ENCODE results near the gene CLCN1.

The CLCN1 gene

DNA sequence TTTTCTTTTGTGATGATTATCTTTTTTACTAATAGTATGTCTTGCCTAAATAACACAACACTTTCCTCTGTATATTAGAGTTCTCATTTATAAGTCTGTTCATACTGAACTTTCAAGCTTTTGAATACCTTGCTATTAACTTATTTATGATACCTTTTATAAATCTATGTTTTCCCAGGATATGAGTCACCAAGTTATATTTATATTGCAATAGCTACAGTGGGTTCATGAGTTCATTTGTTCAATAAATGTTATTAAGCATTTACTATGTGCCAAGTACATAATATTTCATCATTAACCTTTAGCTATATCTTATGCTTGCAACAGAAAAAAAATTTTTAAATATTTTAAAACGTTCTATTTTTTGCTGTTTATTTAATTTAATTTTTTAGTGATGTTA, 18.3 kb downstream of the CLCN1 start:
- Mint-ChIP-seq H3K4me3 (no peak overlapping the region), H3K9me3 (no peaks in the 10 kb centered on the region), H3K36me3 (ENCODE audit: low read depth) (no peaks in the 10 kb centered on the region), H3K27me3 (peaks cover 5% of the 10 kb centered on the region), H3K4me1 (ENCODE audit: low read depth) (no peaks in the 10 kb centered on the region), H3K27ac (no peak overlapping the region)
- DNase-seq: no peak

DNA sequence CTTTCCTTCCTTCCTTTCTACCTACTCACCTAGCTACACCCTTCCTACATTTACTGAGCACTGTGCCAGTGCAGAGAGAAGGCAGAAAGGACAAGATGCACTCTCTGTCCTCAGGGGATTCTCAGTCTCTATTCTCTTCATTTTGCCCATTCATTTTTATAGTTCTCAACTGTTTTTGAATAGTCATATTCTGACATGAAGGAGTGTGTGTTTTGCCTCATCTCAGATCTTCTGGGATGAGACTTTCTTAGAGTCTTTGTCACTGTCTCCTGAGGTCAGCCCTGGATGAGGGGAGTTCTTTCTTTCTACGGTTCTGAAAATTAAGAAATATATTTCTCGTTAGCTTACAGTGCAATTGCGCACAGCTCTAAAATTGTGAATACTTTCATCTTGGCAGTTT, 21.3 kb downstream of the CLCN1 start:
- Mint-ChIP-seq H3K27me3 (peaks cover 5% of the 10 kb centered on the region), H3K9me3 (no peaks in the 10 kb centered on the region), H3K4me3 (no peak overlapping the region), H3K27ac (no peak overlapping the region), H3K4me1 (ENCODE audit: low read depth) (no peaks in the 10 kb centered on the region), H3K36me3 (ENCODE audit: low read depth) (no peaks in the 10 kb centered on the region)
- no peak for DNase-seq

DNA sequence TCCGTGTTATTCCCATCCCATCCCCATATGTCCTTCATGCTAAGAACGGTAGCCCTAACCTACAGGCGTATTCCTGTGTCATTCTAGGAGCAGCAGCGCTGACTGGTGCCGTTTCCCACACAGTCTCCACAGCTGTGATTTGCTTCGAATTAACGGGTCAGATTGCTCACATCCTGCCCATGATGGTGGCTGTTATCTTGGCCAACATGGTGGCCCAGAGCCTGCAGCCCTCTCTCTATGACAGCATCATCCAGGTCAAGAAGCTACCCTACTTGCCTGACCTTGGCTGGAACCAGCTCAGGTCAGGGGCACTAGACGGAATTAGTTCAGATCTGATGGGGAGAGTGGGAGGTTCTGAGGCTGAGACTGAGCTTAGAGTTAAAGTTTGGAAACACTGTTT, 25.9 kb downstream of the CLCN1 start:
- no peak overlapping the region for H3K4me3 Mint-ChIP-seq
- no peak for DNase-seq
- peaks cover 7% of the 10 kb centered on the region for H3K27me3 Mint-ChIP-seq
- no peaks in the 10 kb centered on the region for H3K36me3 Mint-ChIP-seq (ENCODE audit: low read depth)
- H3K9me3 Mint-ChIP-seq: no peaks in the 10 kb centered on the region
- peaks cover 9% of the 10 kb centered on the region for H3K4me1 Mint-ChIP-seq (ENCODE audit: low read depth)
- H3K27ac Mint-ChIP-seq: no peak overlapping the region

DNA sequence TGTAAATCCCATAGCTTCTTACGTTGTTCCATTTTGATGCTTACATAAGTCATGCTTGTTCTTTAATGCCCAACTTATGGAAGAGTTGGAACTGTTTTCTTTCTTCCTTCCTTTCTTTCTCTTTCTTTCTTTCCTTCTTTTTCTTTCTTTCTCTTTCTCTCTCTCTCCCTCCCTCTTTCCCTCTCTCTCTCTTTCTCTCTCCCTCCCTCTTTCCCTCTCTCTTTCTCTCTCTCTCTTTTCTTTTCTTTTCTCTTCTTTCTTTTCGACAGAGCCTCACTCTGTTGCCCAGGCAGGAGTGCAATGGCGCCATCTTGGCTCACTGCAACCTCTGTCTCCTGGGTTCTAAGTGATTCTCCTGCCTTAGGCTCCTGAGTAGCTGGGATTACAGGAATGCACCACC, 27.7 kb downstream of the CLCN1 start:
- no peak for DNase-seq
- Mint-ChIP-seq H3K9me3 (no peaks in the 10 kb centered on the region), H3K4me1 (ENCODE audit: low read depth) (peaks cover 9% of the 10 kb centered on the region), H3K36me3 (ENCODE audit: low read depth) (no peaks in the 10 kb centered on the region), H3K4me3 (no peak overlapping the region), H3K27me3 (peaks cover 10% of the 10 kb centered on the region), H3K27ac (no peak overlapping the region)

DNA sequence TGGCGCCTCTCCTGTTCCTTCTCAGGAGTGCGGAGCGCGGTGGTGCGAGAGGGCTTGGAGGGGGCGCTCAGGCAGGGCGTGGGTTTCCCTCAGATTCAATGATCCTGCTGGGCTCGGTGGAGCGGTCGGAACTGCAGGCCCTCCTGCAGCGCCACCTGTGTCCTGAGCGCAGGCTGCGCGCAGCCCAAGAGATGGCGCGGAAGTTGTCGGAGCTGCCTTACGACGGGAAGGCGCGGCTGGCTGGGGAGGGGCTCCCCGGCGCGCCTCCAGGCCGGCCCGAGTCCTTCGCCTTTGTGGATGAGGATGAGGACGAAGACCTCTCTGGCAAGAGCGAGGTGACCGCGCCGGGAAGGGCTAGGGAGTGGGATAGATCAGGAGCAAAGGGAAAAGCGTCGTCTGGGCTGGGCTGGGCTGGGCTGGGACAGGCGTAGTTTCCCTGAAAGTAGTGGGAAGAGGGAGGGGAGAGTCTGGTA, 29.6 kb downstream of the CLCN1 start:
- H3K36me3 Mint-ChIP-seq (ENCODE audit: low read depth): no peaks in the 10 kb centered on the region
- no peaks in the 10 kb centered on the region for H3K9me3 Mint-ChIP-seq
- peaks cover 9% of the 10 kb centered on the region for H3K4me1 Mint-ChIP-seq (ENCODE audit: low read depth)
- H3K27me3 Mint-ChIP-seq: peaks cover 7% of the 10 kb centered on the region
- peak; percentile 76 for DNase-seq
- peak overlapping the region; percentile 70 for H3K4me3 Mint-ChIP-seq
- peak overlapping the region; percentile 11 for H3K27ac Mint-ChIP-seq

DNA sequence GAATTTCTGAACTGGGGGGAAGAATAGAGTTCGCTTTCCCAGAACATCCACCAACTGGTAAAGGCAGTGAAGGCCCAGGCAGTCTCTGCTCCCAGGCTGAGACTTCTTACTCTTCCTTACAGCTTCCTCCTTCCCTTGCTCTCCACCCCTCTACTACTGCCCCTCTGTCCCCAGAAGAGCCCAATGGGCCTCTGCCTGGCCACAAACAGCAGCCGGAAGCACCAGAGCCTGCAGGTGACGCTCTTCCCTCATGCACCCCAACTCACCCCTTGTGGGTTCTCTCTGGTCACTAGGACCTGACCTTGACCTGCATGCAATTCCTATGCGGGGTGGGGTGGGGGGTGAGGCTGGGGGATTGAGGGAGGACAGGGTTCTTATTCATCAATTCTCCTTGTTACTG, 30.1 kb downstream of the CLCN1 start:
- no peaks in the 10 kb centered on the region for H3K36me3 Mint-ChIP-seq (ENCODE audit: low read depth)
- H3K27ac Mint-ChIP-seq: no peak overlapping the region
- DNase-seq: no peak
- H3K27me3 Mint-ChIP-seq: peaks cover 7% of the 10 kb centered on the region
- no peak overlapping the region for H3K4me3 Mint-ChIP-seq
- H3K9me3 Mint-ChIP-seq: no peaks in the 10 kb centered on the region
- H3K4me1 Mint-ChIP-seq (ENCODE audit: low read depth): peaks cover 9% of the 10 kb centered on the region

DNA sequence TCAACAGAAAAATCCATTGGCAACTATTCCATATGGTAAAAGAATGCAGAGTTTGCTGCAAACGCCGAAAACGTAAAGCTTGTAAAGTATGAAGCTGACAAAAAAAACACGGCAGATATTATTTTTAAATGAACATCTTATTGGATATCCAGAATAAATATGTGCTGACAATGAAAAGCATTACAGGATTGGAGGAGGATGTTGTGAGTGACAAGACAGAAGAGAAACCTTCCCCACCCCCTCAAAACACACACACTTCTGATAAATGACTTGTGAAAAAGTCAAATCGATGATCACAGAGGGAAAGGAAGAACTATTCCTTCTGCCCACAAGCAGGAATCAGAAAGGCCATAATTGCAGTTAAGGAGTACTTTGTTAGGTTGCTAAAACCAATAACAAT, 32.0 kb downstream of the CLCN1 start:
- no peak overlapping the region for H3K27ac Mint-ChIP-seq
- peaks cover 7% of the 10 kb centered on the region for H3K27me3 Mint-ChIP-seq
- H3K4me3 Mint-ChIP-seq: no peak overlapping the region
- peaks cover 9% of the 10 kb centered on the region for H3K4me1 Mint-ChIP-seq (ENCODE audit: low read depth)
- no peak for DNase-seq
- no peaks in the 10 kb centered on the region for H3K9me3 Mint-ChIP-seq
- no peaks in the 10 kb centered on the region for H3K36me3 Mint-ChIP-seq (ENCODE audit: low read depth)

DNA sequence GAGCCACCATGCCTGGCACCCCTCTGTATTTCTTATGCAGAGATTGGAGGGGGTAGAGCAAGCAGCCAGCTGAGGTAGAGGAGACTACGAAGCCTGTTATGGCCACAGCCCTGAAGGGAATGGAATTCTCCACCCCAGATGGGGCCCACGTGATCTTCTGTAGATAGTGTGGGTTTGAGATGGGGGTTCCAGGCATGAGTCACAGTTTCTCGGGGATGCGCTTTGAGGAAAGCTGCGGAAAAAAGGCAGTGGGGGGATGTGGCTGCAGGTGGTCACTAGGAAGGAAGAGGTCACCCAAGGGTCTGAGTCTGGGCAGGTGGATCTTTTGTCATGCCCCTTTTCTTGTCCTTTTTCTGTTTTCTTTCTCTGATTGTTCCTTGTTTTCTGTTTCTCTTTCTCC, 35.1 kb downstream of the CLCN1 start:
- H3K27me3 Mint-ChIP-seq: peaks cover 7% of the 10 kb centered on the region
- H3K27ac Mint-ChIP-seq: no peak overlapping the region
- no peak overlapping the region for H3K4me3 Mint-ChIP-seq
- DNase-seq: no peak
- no peaks in the 10 kb centered on the region for H3K4me1 Mint-ChIP-seq (ENCODE audit: low read depth)
- H3K36me3 Mint-ChIP-seq (ENCODE audit: low read depth): no peaks in the 10 kb centered on the region
- H3K9me3 Mint-ChIP-seq: no peaks in the 10 kb centered on the region

DNA sequence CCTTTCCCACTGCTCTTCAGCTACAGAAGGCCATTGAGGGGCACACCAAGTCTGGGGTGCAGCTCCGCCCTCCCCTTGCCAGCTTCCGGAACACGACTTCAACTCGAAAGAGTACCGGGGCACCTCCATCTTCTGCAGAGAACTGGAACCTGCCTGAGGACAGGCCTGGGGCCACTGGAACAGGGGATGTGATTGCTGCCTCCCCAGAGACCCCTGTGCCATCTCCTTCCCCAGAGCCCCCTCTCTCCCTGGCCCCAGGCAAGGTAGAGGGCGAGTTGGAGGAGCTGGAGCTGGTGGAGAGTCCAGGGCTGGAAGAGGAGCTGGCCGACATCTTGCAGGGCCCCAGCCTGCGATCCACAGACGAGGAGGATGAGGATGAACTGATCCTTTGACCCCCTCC, 35.7 kb downstream of the CLCN1 start:
- peaks cover 7% of the 10 kb centered on the region for H3K27me3 Mint-ChIP-seq
- no peak overlapping the region for H3K4me3 Mint-ChIP-seq
- DNase-seq: no peak
- no peaks in the 10 kb centered on the region for H3K4me1 Mint-ChIP-seq (ENCODE audit: low read depth)
- H3K27ac Mint-ChIP-seq: no peak overlapping the region
- H3K9me3 Mint-ChIP-seq: no peaks in the 10 kb centered on the region
- no peaks in the 10 kb centered on the region for H3K36me3 Mint-ChIP-seq (ENCODE audit: low read depth)

DNA sequence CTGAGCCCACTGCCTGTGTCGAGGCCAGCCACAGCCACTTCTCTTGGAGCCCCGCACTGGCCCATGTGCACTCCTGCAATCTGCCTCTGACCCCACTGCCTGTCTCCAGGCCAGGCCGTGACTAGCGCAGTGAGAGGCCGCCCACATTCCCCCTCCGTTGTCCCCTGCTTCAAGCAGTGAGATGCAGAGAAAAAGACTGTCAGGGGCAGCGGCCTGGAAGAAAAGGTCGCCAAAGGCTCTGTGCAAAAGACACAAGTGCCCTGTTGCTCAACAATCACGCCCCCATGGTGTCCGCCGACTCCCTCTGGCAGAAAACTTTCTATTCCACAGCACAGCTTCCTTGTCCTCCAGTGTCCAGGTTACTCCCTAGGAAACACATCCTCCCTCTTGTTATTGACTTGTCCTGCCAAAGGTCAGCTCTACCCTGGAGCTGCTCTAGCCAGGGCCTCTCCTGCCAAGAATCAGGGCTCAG, 36.7 kb downstream of the CLCN1 start:
- Mint-ChIP-seq H3K27ac (no peak overlapping the region), H3K4me3 (no peak overlapping the region), H3K27me3 (peaks cover 2% of the 10 kb centered on the region), H3K4me1 (ENCODE audit: low read depth) (no peaks in the 10 kb centered on the region), H3K36me3 (ENCODE audit: low read depth) (no peaks in the 10 kb centered on the region), H3K9me3 (no peaks in the 10 kb centered on the region)
- no peak for DNase-seq

DNA sequence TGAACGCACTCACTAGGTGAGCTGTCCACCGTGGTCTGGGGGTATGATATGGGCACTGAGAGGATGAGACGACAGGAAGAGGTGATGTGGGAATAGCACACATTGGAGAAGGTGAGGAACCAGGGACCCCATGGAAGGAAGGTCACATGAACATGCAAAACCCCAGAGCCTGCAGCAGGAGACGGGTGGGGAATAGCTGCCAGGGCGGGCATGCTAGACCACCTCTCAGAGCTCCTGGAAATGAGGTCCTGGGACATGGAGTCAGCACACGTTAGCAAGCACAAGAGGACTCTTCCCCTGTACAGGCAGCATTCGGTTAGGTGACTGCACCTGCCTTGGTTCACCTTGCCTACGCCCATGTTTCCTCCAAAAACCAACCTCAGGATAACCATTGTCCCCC, 38.5 kb downstream of the CLCN1 start:
- DNase-seq: no peak
- Mint-ChIP-seq H3K9me3 (no peaks in the 10 kb centered on the region), H3K36me3 (ENCODE audit: low read depth) (no peaks in the 10 kb centered on the region), H3K4me3 (no peak overlapping the region), H3K4me1 (ENCODE audit: low read depth) (no peaks in the 10 kb centered on the region), H3K27ac (no peak overlapping the region), H3K27me3 (no peaks in the 10 kb centered on the region)

DNA sequence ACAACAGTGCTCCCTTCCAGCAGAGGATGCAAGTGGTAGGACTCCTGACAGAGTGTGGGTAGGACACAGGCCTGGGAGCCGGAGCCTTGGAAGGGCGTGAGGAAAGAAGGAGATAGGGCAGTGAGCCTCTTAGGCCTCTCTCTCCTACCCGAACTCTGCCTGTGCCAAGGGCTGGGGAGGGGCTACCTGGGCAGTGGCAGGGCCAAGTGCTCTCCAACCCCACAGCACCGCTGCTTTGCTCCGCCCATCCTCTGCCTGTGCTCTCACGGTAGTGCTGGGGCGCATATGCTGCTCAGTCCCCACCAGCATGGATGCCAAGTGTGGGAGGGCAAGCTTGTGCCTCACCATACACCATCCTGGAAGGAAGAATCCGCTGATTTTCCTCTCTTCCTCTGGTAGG, 39.1 kb downstream of the CLCN1 start:
- no peak for DNase-seq
- no peaks in the 10 kb centered on the region for H3K36me3 Mint-ChIP-seq (ENCODE audit: low read depth)
- H3K27ac Mint-ChIP-seq: no peak overlapping the region
- no peaks in the 10 kb centered on the region for H3K27me3 Mint-ChIP-seq
- no peak overlapping the region for H3K4me3 Mint-ChIP-seq
- H3K4me1 Mint-ChIP-seq (ENCODE audit: low read depth): no peaks in the 10 kb centered on the region
- no peaks in the 10 kb centered on the region for H3K9me3 Mint-ChIP-seq

DNA sequence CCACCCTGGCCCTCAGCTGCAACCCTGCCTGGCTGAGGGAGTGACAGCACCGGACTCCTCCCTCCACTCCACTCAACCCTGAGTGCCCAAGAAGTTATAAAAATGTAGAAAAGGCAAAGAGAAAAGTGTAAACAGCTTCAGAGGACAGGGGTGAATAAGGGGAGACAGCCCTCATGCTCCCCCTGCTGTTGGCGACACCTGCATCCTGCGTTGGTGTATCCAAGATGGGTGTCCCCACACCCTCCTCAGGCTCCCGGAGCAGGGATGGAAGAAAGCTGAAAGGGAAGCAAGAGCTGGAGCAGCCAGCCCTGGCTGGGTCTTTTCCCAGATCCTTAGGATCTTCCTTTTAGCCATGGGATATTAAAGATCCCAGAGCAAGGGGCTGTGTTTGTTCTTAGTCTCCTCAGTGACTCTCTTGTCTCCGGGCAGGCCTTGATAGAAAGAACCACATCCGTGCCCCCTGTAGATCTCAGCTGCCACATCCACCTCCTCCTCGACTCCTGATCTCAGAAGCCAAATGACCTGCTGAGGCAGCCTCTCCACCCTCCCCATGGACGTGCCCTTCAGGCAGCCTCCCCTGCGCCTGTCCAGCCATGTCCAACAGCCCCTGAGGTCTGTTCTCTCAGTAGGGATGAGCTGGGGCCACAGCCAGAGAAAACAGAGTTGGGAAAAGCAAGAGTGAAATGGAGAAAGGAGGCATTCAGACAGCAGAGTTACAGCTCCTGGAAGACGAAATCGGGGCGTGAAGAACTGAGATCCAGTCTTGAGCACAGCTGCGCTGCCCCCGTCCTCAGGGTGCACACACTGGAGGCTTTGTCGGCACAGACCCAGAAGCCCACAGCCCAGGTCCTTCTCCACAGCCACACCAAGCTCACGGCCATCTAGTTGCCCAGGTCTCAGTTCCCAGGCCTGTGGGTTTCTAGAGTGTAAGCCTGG, 39.8 kb downstream of the CLCN1 start:
- Mint-ChIP-seq H3K9me3 (no peaks in the 10 kb centered on the region), H3K27ac (no peak overlapping the region), H3K36me3 (ENCODE audit: low read depth) (no peaks in the 10 kb centered on the region), H3K4me1 (ENCODE audit: low read depth) (no peaks in the 10 kb centered on the region), H3K27me3 (peaks cover 3% of the 10 kb centered on the region), H3K4me3 (no peak overlapping the region)
- DNase-seq: no peak

DNA sequence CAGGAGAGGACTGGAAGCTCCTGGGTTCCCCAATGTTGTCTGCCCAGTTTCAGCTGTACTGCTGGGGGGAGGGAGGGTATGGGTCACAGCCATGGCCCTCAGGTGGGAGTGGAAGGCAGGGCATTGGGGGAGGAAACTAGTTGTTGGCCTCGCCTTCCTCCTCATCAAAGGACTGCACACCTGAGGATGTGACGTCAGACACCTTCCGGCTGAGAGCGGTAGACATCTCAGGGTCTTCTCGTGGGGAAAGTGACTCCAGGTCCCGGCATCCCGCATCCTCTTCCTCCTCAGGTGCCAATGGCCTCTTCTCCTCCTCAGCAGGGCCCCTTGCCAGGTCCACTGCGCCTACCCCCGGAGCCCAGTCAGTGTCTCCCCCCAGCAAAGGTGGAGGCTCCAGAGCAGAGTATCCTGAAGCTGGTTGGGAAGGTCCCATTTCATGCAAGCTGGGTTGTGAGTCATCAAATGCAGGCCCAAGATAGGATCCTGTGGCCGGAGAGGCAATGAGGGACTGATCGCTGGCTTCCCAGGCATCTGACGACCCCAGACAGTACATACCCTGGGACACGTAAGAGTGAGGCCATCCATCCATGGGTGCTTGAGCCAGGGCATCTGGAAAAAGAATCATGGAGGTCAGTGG, 40.6 kb downstream of the CLCN1 start:
- H3K36me3 Mint-ChIP-seq (ENCODE audit: low read depth): no peaks in the 10 kb centered on the region
- H3K4me1 Mint-ChIP-seq (ENCODE audit: low read depth): peaks cover 1% of the 10 kb centered on the region
- DNase-seq: no peak
- no peaks in the 10 kb centered on the region for H3K9me3 Mint-ChIP-seq
- peaks cover 7% of the 10 kb centered on the region for H3K27me3 Mint-ChIP-seq
- H3K4me3 Mint-ChIP-seq: no peak overlapping the region
- H3K27ac Mint-ChIP-seq: no peak overlapping the region

DNA sequence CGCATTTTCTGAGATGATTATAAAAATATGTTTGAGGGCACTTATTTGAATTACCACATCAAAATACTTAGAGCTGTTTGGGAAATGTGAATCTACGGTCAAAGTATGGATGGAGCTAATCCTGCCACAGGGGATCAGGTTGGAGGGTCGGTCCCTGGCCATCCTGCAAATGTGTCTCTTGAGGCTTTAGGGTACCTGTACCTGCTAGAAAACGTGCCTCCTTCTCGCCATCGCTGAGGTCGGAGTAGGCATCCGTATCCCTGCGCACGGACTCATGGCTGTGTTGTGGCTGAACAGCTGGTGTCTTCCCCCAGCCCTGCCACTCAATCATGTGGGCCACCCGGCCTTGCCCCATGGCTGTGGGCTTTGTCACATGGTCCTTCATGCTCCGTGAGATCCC, 42.7 kb downstream of the CLCN1 start:
- Mint-ChIP-seq H3K4me1 (ENCODE audit: low read depth) (peaks cover 8% of the 10 kb centered on the region), H3K36me3 (ENCODE audit: low read depth) (no peaks in the 10 kb centered on the region), H3K4me3 (no peak overlapping the region), H3K9me3 (no peaks in the 10 kb centered on the region), H3K27ac (no peak overlapping the region), H3K27me3 (peaks cover 17% of the 10 kb centered on the region)
- no peak for DNase-seq
